Keratinocyte (primary cell): ENCODE data around the gene CDHR3. TPM values are rescaled to one million over a fixed set of nuclear protein-coding genes. Genes with fewer than 3 reads are reported as not detected.

Experiments used
- DNase-seq: peaks from one replicate; pipeline ENCODE4 v3.0.0-alpha.2; 2011; ENCODE audit warnings: low read depth, missing footprints, low spot score
- FAIRE-seq: peaks from 2 replicates; lab custom pipeline; 2011; peaks lifted over from hg19 to GRCh38; lab: Jason Lieb, UNC
- H2AFZ ChIP-seq: 2 replicates; pipeline ENCODE4 v1.6.0; 2012; ENCODE audit warnings: low read length, control low read depth, inconsistent platforms; ENCODE audit not compliant: control insufficient read depth
- H3K27ac ChIP-seq: 2 replicates; pipeline ENCODE4 v1.5.1; 2011; ENCODE audit warnings: low read length; ENCODE audit not compliant: control insufficient read depth, insufficient read depth
- H3K27me3 ChIP-seq: 3 replicates; pipeline ENCODE4 v1.6.0; 2011; ENCODE audit warnings: low read length; ENCODE audit not compliant: control insufficient read depth, insufficient read depth; ENCODE audit errors: extremely low read depth
- H3K36me3 ChIP-seq, 2 experiments: 2 replicates in 1 of 2; 3 replicates in 1 of 2; pipeline ENCODE4 v1.5.1; 2011; ENCODE audit warnings: low read length in 2 of 2, mild to moderate bottlenecking in 1 of 2; ENCODE audit not compliant: control insufficient read depth in 2 of 2, insufficient read depth in 2 of 2; ENCODE audit errors: extremely low read depth in 1 of 2
- H3K4me1 ChIP-seq: 3 replicates; pipeline ENCODE4 v1.5.1; 2011; ENCODE audit warnings: low read length; ENCODE audit not compliant: control insufficient read depth, insufficient read depth; ENCODE audit errors: extremely low read depth
- H3K4me2 ChIP-seq: 3 replicates; pipeline ENCODE4 v1.6.0; 2011; ENCODE audit warnings: low read depth, low read length; ENCODE audit not compliant: control insufficient read depth, insufficient read depth; ENCODE audit errors: extremely low read depth
- H3K4me3 ChIP-seq, 3 experiments: fragments of 200-600 bp in 1 of 3; sonication (generic) in 1 of 3; 2 replicates in 2 of 3; 3 replicates in 1 of 3; pipeline ENCODE4 v1.5.1; 2011 to 2016; ENCODE audit warnings: low read length in 3 of 3, mild to moderate bottlenecking in 3 of 3, control low read depth in 2 of 3, inconsistent platforms in 1 of 3, low read depth in 1 of 3, mixed read lengths in 1 of 3, mixed run types in 1 of 3, moderate library complexity in 1 of 3; ENCODE audit not compliant: control insufficient read depth in 2 of 3, insufficient read depth in 2 of 3; ENCODE audit errors: extremely low read depth in 1 of 3
- H3K79me2 ChIP-seq: 2 replicates; pipeline ENCODE4 v1.6.0; 2012; ENCODE audit warnings: low read length; ENCODE audit not compliant: control insufficient read depth, insufficient read depth
- H3K9ac ChIP-seq: 3 replicates; pipeline ENCODE4 v1.6.0; 2011; ENCODE audit warnings: low read length; ENCODE audit not compliant: control insufficient read depth, insufficient read depth; ENCODE audit errors: extremely low read depth
- H3K9me1 ChIP-seq: 3 replicates; pipeline ENCODE4 v1.6.0; 2011; ENCODE audit warnings: low read length; ENCODE audit not compliant: control insufficient read depth, insufficient read depth; ENCODE audit errors: extremely low read depth
- H3K9me3 ChIP-seq: 2 replicates; pipeline ENCODE4 v1.5.1; 2012; ENCODE audit warnings: low read depth, low read length; ENCODE audit not compliant: control insufficient read depth
- H4K20me1 ChIP-seq: 3 replicates; pipeline ENCODE4 v1.6.0; 2011; ENCODE audit warnings: low read length; ENCODE audit not compliant: control insufficient read depth, insufficient read depth; ENCODE audit errors: extremely low read depth
- EZH2 ChIP-seq: IDR thresholded peaks from one replicate; pipeline ENCODE4 v1.6.1; 2012; ENCODE audit warnings: inconsistent platforms, mild to moderate bottlenecking, low read length, moderate library complexity
- dilution Hi-C: fragments of 300-500 bp; cut with MboI; formaldehyde crosslinking; loops from one replicate; pipeline ENCODE4 v1.7.0; 2020; ENCODE audit warnings: low sequenced_read_pairs; ENCODE audit not compliant: extremely low pct_ligation_motif_present
- polyA plus RNA-seq, 5 experiments: library from polyadenylated mRNA; depleted of rRNA in 3 of 5; stranded (reverse) in 3 of 5; stranded (forward) in 1 of 5; unstranded in 1 of 5; fragments of >200 nt; gene quantifications; 1 replicate in 1 of 5; 2 replicates in 3 of 5; 3 replicates in 1 of 5; pipeline versions ENCODE4 v1.2.1 to v1.2.3, GENCODE V29; 2011 to 2012; ENCODE audit warnings: missing spikeins in 2 of 5, low read depth in 1 of 5, low replicate concordance in 1 of 5
- TF ChIP-seq, protein P1 (sequence below), 3 experiments: IDR thresholded peaks in 1 of 3; conservative IDR thresholded peaks in 1 of 3; optimal IDR thresholded peaks in 1 of 3; 2 replicates in 2 of 3; 3 replicates in 1 of 3; pipeline versions ENCODE3 to v1.5.1; 2011; ENCODE audit warnings: low read length in 3 of 3, mild to moderate bottlenecking in 3 of 3, moderate library complexity in 2 of 3, control low read depth in 1 of 3, inconsistent platforms in 1 of 3; ENCODE audit not compliant: insufficient read depth in 2 of 3; ENCODE audit errors: extremely low read depth in 1 of 3

Gene CDHR3
- polyA plus RNA-seq, 1 donor (not counting 4 experiments of a cell fraction or from before 2014, with no cell fraction given): 1.2 TPM

DNA sequence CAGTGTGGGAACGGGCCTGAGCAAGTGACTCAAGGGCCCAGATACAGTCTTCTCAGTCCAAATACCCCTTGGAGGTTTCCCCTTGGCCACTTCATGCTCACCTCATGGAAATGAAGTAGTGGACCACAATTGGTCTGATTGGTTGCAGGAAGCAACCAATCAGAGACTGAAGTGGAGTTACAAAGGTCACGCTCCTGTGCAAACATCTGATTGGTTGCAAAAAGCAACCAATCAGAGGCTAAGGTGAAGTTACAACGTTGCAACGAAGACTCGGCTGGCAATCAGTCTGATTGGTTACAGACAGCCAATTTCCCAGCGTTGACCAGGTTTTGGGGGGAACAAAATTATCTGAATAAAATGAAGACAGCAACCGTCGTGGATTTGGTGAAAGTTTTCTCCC lies 72.5 kb downstream of the CDHR3 start:
- no peaks in the 10 kb centered on the region for H3K4me1 ChIP-seq
- H3K79me2 ChIP-seq: no peaks in the 10 kb centered on the region
- FAIRE-seq (no peak), DNase-seq (no peak)
- H2AFZ ChIP-seq: no peak overlapping the region
- H3K9ac ChIP-seq: no peak overlapping the region
- H3K27ac ChIP-seq: no peak overlapping the region
- TF ChIP-seq, protein P1, sequence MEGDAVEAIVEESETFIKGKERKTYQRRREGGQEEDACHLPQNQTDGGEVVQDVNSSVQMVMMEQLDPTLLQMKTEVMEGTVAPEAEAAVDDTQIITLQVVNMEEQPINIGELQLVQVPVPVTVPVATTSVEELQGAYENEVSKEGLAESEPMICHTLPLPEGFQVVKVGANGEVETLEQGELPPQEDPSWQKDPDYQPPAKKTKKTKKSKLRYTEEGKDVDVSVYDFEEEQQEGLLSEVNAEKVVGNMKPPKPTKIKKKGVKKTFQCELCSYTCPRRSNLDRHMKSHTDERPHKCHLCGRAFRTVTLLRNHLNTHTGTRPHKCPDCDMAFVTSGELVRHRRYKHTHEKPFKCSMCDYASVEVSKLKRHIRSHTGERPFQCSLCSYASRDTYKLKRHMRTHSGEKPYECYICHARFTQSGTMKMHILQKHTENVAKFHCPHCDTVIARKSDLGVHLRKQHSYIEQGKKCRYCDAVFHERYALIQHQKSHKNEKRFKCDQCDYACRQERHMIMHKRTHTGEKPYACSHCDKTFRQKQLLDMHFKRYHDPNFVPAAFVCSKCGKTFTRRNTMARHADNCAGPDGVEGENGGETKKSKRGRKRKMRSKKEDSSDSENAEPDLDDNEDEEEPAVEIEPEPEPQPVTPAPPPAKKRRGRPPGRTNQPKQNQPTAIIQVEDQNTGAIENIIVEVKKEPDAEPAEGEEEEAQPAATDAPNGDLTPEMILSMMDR (optimal IDR thresholded peaks at IDR 0.05 in 1 of 3, IDR thresholded peaks at IDR 0.05 in 1 of 3, conservative IDR thresholded peaks at IDR 0.05 in 1 of 3; ENCODE audit: extremely low read depth in 1 of 3, insufficient read depth in 2 of 3, low read length in 3 of 3): no peak
- no peak for TF ChIP-seq EZH2
- H3K4me3 ChIP-seq: no peak overlapping the region
- no peaks in the 10 kb centered on the region for H4K20me1 ChIP-seq
- H3K4me2 ChIP-seq: no peak overlapping the region
- no peaks in the 10 kb centered on the region for H3K9me3 ChIP-seq
- peaks cover 13% of the 10 kb centered on the region for H3K27me3 ChIP-seq
- H3K36me3 ChIP-seq: no peaks in the 10 kb centered on the region
- no peaks in the 10 kb centered on the region for H3K9me1 ChIP-seq
- dilution Hi-C loops: no loop called here

DNA sequence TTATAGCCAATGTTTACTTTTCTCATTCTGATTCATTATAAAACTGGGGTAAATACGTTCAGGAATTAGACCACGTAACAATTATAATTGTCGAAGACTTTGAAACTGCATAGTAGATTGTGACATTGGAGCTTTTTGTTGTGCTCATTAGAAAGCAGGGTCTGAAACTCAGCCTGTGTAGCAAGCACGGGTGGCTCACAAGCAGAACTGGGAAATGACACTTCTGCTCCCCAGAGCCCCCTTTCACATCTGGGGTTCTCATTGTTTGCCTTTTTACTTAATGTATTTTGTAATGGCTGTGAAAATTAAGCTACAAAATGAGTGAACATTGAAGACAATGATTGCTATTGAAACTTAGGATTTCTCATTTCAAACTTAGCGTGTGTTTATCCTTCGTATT lies 72.9 kb downstream of the CDHR3 start:
- Histone ChIP-seq H3K9me1 (no peaks in the 10 kb centered on the region), H3K79me2 (no peaks in the 10 kb centered on the region), H3K36me3 (no peaks in the 10 kb centered on the region), H2AFZ (no peak overlapping the region), H3K4me2 (no peak overlapping the region), H3K27ac (no peak overlapping the region), H3K9ac (no peak overlapping the region), H4K20me1 (no peaks in the 10 kb centered on the region), H3K27me3 (peaks cover 9% of the 10 kb centered on the region), H3K4me1 (no peaks in the 10 kb centered on the region), H3K4me3 (no peak overlapping the region), H3K9me3 (no peaks in the 10 kb centered on the region)
- TF ChIP-seq EZH2: no peak
- TF ChIP-seq, protein P1 (optimal IDR thresholded peaks at IDR 0.05 in 1 of 3, IDR thresholded peaks at IDR 0.05 in 1 of 3, conservative IDR thresholded peaks at IDR 0.05 in 1 of 3; ENCODE audit: extremely low read depth in 1 of 3, insufficient read depth in 2 of 3, low read length in 3 of 3): no peak
- DNase-seq (no peak), FAIRE-seq (no peak)
- dilution Hi-C loops: no loop called here
